PC-9 (cell line): ENCODE data around the gene LRP2. TPM values are rescaled to one million over a fixed set of nuclear protein-coding genes. Genes with fewer than 3 reads are reported as not detected.

Source experiments
- BruUV-seq: library from RNA; stranded (reverse); fragments of 400-500 nt; replicated peaks from 2 replicates; lab custom pipeline; 2021; lab: Mats Ljungman, UMichigan
- CTCF ChIA-PET: fragments of 300-600 bp; sonication (Branson Sonifier 250); formaldehyde crosslinking; loops from one replicate; lab custom pipeline; 2022; ENCODE audit warnings: antibody characterized with exemption; lab: Charles Lee
- POLR2A ChIA-PET: fragments of 300-600 bp; sonication (Branson Sonifier 250); formaldehyde crosslinking; loops from one replicate; lab custom pipeline; 2022; ENCODE audit warnings: antibody characterized with exemption; ENCODE audit not compliant: unreplicated experiment; lab: Charles Lee
- DNase-seq, 2 experiments: peaks; one replicate each; pipeline versions ENCODE4 v3.0.0 to v3.0.0-alpha.2; 2015 to 2022; ENCODE audit warnings: mixed read lengths in 1 of 2
- H2AFZ ChIP-seq: fragments of 200-600 bp; sonication (generic); 2 replicates; pipeline ENCODE4 v1.8.1; 2017; ENCODE audit warnings: antibody characterized with exemption
- H3F3A ChIP-seq: fragments of 200-600 bp; sonication (generic); 2 replicates; pipeline ENCODE4 v1.8.1; 2017; ENCODE audit warnings: antibody characterized with exemption, mild to moderate bottlenecking, low read depth; ENCODE audit not compliant: insufficient read depth
- H3K27ac ChIP-seq: fragments of 200-600 bp; sonication (generic); 2 replicates; pipeline ENCODE4 v1.6.1; 2016; ENCODE audit warnings: mixed run types
- H3K27me3 ChIP-seq: fragments of 200-600 bp; sonication (generic); 2 replicates; pipeline ENCODE4 v1.6.1; 2016; ENCODE audit warnings: low read depth, mixed run types; ENCODE audit not compliant: insufficient read depth
- H3K36me3 ChIP-seq: fragments of 200-600 bp; sonication (generic); 2 replicates; pipeline ENCODE4 v1.6.1; 2016; ENCODE audit warnings: low read depth, mixed run types
- H3K4me1 ChIP-seq: fragments of 200-600 bp; sonication (generic); replicated peaks from 2 replicates; pipeline ENCODE4 v1.6.1; 2016; ENCODE audit warnings: mixed run types; ENCODE audit not compliant: insufficient read depth
- H3K4me2 ChIP-seq: fragments of 200-600 bp; sonication (generic); 2 replicates; pipeline ENCODE4 v1.6.1; 2017; ENCODE audit warnings: mixed run types
- H3K4me3 ChIP-seq: fragments of 200-600 bp; sonication (generic); 2 replicates; pipeline ENCODE4 v1.6.1; 2016; ENCODE audit warnings: mixed run types
- H3K79me2 ChIP-seq: fragments of 200-600 bp; sonication (generic); 2 replicates; pipeline ENCODE4 v1.6.1; 2017; ENCODE audit warnings: low read depth, mixed run types
- H3K9me2 ChIP-seq: fragments of 200-600 bp; sonication (generic); 2 replicates; pipeline ENCODE4 v1.8.1; 2017; ENCODE audit warnings: mild to moderate bottlenecking; ENCODE audit not compliant: insufficient read depth
- H3K9me3 ChIP-seq: fragments of 200-600 bp; sonication (generic); 2 replicates; pipeline ENCODE4 v1.8.1; 2016; ENCODE audit warnings: low read depth; ENCODE audit not compliant: insufficient read depth
- H4K20me1 ChIP-seq: fragments of 200-600 bp; sonication (generic); 2 replicates; pipeline ENCODE4 v1.8.1; 2017; ENCODE audit not compliant: insufficient read depth
- EZH2 ChIP-seq: fragments of 200-600 bp; sonication (generic); IDR thresholded peaks from 2 replicates; pipeline ENCODE4 v1.8.0; 2017; ENCODE audit warnings: antibody characterized with exemption, low read depth
- intact Hi-C: fragments of 100-400 bp; cut with micrococcal nuclease; formaldehyde crosslinking; loops from one replicate; pipeline ENCODE4 v1.10.0; 2022; ENCODE audit not compliant: unreplicated experiment
- total RNA-seq: library from RNA; stranded (reverse); gene quantifications from 2 replicates; pipeline ENCODE4 v1.2.3, GENCODE V29; 2021
- TF ChIP-seq, protein P1 (sequence below): fragments of 200-600 bp; sonication (generic); conservative IDR thresholded peaks from 2 replicates; pipeline ENCODE4 v1.6.1; 2017; ENCODE audit warnings: mixed run types, antibody characterized with exemption, mild to moderate bottlenecking, moderate library complexity

LRP2 gene
- total RNA-seq, 1 experiment from 2014 or later = not detected

GRCh38 chr2:169087757-169088379 lies 274.5 kb downstream of the LRP2 start:
- Histone ChIP-seq H3F3A (peaks cover 33% of the 10 kb centered on the region), H3K4me2 (peak overlapping the region; percentile 28; the same call in 1 of the 2 replicates), H3K27me3 (no peaks in the 10 kb centered on the region), H3K4me1 (peaks cover 60% of the 10 kb centered on the region), H2AFZ (no peak overlapping the region), H3K79me2 (no peaks in the 10 kb centered on the region), H3K4me3 (no peak overlapping the region), H3K27ac (peak overlapping the region; percentile 53), H3K9me2 (no peaks in the 10 kb centered on the region), H3K9me3 (peaks cover 5% of the 10 kb centered on the region; the same call in 1 of the 2 replicates), H4K20me1 (no peaks in the 10 kb centered on the region), H3K36me3 (no peaks in the 10 kb centered on the region)
- no peak for DNase-seq
- BruUV-seq = no TSS peak
- TF ChIP-seq EZH2 = no peak
- TF ChIP-seq, protein P1, sequence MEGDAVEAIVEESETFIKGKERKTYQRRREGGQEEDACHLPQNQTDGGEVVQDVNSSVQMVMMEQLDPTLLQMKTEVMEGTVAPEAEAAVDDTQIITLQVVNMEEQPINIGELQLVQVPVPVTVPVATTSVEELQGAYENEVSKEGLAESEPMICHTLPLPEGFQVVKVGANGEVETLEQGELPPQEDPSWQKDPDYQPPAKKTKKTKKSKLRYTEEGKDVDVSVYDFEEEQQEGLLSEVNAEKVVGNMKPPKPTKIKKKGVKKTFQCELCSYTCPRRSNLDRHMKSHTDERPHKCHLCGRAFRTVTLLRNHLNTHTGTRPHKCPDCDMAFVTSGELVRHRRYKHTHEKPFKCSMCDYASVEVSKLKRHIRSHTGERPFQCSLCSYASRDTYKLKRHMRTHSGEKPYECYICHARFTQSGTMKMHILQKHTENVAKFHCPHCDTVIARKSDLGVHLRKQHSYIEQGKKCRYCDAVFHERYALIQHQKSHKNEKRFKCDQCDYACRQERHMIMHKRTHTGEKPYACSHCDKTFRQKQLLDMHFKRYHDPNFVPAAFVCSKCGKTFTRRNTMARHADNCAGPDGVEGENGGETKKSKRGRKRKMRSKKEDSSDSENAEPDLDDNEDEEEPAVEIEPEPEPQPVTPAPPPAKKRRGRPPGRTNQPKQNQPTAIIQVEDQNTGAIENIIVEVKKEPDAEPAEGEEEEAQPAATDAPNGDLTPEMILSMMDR = no peak
- intact Hi-C loops = no loop called here
- ChIA-PET CTCF (no interaction called here), POLR2A (no interaction called here)

GRCh38 chr2:169086893-169087467 lies 275.4 kb downstream of the LRP2 start:
- TF ChIP-seq EZH2 = no peak
- TF ChIP-seq, protein P1 = no peak
- Histone ChIP-seq H4K20me1 (no peaks in the 10 kb centered on the region), H3K36me3 (no peaks in the 10 kb centered on the region), H3K9me2 (no peaks in the 10 kb centered on the region), H3K79me2 (no peaks in the 10 kb centered on the region), H3K4me1 (peaks cover 51% of the 10 kb centered on the region), H3F3A (peaks cover 24% of the 10 kb centered on the region), H3K9me3 (peaks cover 5% of the 10 kb centered on the region; the same call in 1 of the 2 replicates), H3K27me3 (no peaks in the 10 kb centered on the region), H3K4me2 (peak overlapping the region; percentile 28), H2AFZ (0 out of 2 replicates have a peak overlapping the region, but pooled peaks have one; percentile 48), H3K27ac (peak overlapping the region; percentile 53), H3K4me3 (no peak overlapping the region)
- BruUV-seq = no TSS peak
- ChIA-PET POLR2A (no interaction called here), CTCF (no interaction called here)
- intact Hi-C loops = no loop called here
- peak in 1 of 2 experiments; percentile 86 for DNase-seq

- H3K79me2 ChIP-seq = no peaks in the 10 kb centered on the region
- H3F3A ChIP-seq = peaks cover 14% of the 10 kb centered on the region; the same call in 1 of the 2 replicates
- POLR2A ChIA-PET = no interaction called here
- DNase-seq = no peak
- H3K4me2 ChIP-seq = no peak overlapping the region
- BruUV-seq = no TSS peak
- CTCF ChIA-PET = no interaction called here
- no peak overlapping the region for H3K4me3 ChIP-seq
- H3K36me3 ChIP-seq = no peaks in the 10 kb centered on the region
- intact Hi-C loops = no loop called here
- no peak overlapping the region for H3K27ac ChIP-seq
- peaks cover 23% of the 10 kb centered on the region for H3K4me1 ChIP-seq
- H4K20me1 ChIP-seq = no peaks in the 10 kb centered on the region
- peaks cover 5% of the 10 kb centered on the region; the same call in 1 of the 2 replicates for H3K9me3 ChIP-seq
- TF ChIP-seq, protein P1 = no peak
- no peak for TF ChIP-seq EZH2
- H2AFZ ChIP-seq = no peak overlapping the region
- no peaks in the 10 kb centered on the region for H3K9me2 ChIP-seq
- H3K27me3 ChIP-seq = no peaks in the 10 kb centered on the region
Observed at GRCh38 chr2:169082995-169083394, 279.3 kb downstream of the LRP2 start.
